ENCODE data around the gene DGKE. TPM values are rescaled to one million over a fixed set of nuclear protein-coding genes. Genes with fewer than 3 reads are reported as not detected.

DGKE gene
- total RNA-seq, 1 donor from 2014 or later: 8.4 TPM

DNA sequence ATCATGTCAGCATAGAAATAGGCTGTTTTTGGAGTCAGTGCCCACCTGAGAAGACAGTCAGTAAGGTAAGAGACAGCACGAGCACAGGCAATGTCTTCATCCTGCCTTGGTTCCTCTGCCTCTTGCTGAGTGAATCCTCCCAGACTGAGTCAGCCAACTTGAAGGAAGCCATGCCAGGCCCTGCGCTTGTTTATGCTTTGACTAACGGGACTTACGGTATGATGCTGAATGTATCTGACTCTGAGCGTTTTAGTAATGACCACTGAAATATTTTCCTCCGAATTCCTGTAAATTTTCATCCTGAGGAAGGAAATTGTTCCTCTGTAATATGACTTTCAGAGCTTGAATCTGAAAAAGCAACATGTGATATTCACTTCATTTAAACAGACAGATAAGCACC lies 18.2 kb upstream of the DGKE start:
- TF ChIP-seq, protein P1, sequence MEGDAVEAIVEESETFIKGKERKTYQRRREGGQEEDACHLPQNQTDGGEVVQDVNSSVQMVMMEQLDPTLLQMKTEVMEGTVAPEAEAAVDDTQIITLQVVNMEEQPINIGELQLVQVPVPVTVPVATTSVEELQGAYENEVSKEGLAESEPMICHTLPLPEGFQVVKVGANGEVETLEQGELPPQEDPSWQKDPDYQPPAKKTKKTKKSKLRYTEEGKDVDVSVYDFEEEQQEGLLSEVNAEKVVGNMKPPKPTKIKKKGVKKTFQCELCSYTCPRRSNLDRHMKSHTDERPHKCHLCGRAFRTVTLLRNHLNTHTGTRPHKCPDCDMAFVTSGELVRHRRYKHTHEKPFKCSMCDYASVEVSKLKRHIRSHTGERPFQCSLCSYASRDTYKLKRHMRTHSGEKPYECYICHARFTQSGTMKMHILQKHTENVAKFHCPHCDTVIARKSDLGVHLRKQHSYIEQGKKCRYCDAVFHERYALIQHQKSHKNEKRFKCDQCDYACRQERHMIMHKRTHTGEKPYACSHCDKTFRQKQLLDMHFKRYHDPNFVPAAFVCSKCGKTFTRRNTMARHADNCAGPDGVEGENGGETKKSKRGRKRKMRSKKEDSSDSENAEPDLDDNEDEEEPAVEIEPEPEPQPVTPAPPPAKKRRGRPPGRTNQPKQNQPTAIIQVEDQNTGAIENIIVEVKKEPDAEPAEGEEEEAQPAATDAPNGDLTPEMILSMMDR (IDR thresholded peaks at IDR 0.05; ENCODE audit: insufficient read depth, low read length, severe bottlenecking): no peak
- H3K27me3 ChIP-seq (ENCODE audit: control insufficient read depth, insufficient read depth, low read length): no peaks in the 10 kb centered on the region
- DNase-seq (ENCODE audit: low read depth) (peak; percentile 18), FAIRE-seq (no peak)
- no peaks in the 10 kb centered on the region for H3K36me3 ChIP-seq (ENCODE audit: control insufficient read depth, insufficient read depth, low read length)
- no peak overlapping the region for H3K4me3 ChIP-seq (ENCODE audit: low read depth, low read length)

DNA sequence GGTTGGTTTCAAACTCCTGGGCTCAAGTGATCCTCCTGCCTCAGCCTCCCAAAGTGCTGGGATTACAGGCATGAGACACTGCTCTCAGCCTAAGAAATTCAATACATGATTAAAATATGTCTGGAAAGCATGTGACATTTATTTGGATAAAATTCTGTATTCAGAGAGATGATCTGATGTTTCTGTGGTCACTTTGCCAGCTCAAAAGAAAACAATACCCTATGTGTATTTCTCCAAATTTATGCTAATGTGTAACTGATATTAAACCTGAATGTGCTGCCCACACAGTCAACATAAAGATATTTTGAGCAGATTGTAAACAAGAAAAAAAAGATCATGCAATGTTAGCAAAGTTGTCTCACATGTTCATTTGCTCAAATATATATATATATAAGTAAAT lies 16.9 kb upstream of the DGKE start:
- Histone ChIP-seq H3K4me3 (ENCODE audit: low read depth, low read length) (no peak overlapping the region), H3K27me3 (ENCODE audit: control insufficient read depth, insufficient read depth, low read length) (no peaks in the 10 kb centered on the region), H3K36me3 (ENCODE audit: control insufficient read depth, insufficient read depth, low read length) (no peaks in the 10 kb centered on the region)
- no peak for FAIRE-seq
- DNase-seq (ENCODE audit: low read depth): no peak
- TF ChIP-seq, protein P1 (IDR thresholded peaks at IDR 0.05; ENCODE audit: insufficient read depth, low read length, severe bottlenecking): no peak

DNA sequence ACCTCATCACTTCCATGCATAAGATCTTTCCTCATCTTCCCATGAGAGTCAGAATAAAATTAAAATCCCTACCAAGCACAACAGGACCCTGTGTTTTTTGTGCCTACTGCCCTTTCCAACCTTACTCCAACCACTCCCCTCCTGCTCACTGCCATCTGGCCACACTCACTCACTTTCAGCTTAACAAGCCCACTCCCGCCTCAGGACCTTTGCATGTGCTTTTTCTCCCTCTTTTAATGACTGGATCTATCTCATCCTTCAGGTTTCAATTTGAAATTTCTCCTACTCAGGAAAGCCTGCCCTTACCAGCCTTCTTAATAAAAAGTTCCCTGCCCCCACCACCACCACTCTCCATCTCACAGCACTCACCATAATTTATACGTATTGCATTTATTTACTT lies 14.9 kb upstream of the DGKE start:
- FAIRE-seq (no peak), DNase-seq (ENCODE audit: low read depth) (no peak)
- H3K4me3 ChIP-seq (ENCODE audit: low read depth, low read length): no peak overlapping the region
- TF ChIP-seq, protein P1 (IDR thresholded peaks at IDR 0.05; ENCODE audit: insufficient read depth, low read length, severe bottlenecking): no peak
- H3K27me3 ChIP-seq (ENCODE audit: control insufficient read depth, insufficient read depth, low read length): no peaks in the 10 kb centered on the region
- no peaks in the 10 kb centered on the region for H3K36me3 ChIP-seq (ENCODE audit: control insufficient read depth, insufficient read depth, low read length)

DNA sequence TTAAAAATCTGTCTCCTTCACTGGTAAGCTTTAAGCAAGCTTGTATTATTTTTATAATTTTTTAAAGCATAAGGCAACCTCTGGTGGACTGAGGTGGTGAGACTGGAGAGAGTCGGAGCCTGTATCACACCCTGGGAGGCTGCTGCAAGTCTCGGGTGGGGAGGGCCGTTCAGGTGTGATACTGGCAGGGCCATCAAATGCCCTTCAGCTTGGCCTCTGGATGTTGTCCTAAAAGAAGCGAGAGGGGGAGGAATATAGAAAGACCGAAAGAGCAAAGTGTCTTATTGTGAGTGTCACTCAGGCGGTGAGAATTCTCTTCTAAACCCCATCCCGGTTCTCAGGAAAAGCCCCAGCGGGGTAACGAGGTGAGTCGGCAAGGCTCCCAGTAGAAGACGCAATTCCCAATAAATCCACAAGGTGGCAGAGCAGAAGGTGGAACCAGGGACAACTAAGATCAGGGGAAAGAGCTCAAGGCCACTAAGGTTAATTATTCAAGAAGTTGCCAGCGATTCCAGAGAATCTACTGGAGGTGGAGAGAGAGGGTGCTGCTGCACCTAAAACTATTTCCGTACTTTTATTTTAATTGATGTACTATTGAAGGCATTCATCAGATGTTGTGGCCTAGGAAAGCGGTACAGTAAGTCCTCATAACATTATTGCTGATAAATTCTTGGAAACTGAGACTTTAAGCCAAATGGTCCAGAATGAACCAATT lies 14.4 kb upstream of the DGKE start:
- TF ChIP-seq, protein P1 (IDR thresholded peaks at IDR 0.05; ENCODE audit: insufficient read depth, low read length, severe bottlenecking): peak; percentile 76
- Histone ChIP-seq H3K4me3 (ENCODE audit: low read depth, low read length) (no peak overlapping the region), H3K36me3 (ENCODE audit: control insufficient read depth, insufficient read depth, low read length) (no peaks in the 10 kb centered on the region), H3K27me3 (ENCODE audit: control insufficient read depth, insufficient read depth, low read length) (no peaks in the 10 kb centered on the region)
- DNase-seq (ENCODE audit: low read depth) (peak; percentile 72), FAIRE-seq (no peak)

DNA sequence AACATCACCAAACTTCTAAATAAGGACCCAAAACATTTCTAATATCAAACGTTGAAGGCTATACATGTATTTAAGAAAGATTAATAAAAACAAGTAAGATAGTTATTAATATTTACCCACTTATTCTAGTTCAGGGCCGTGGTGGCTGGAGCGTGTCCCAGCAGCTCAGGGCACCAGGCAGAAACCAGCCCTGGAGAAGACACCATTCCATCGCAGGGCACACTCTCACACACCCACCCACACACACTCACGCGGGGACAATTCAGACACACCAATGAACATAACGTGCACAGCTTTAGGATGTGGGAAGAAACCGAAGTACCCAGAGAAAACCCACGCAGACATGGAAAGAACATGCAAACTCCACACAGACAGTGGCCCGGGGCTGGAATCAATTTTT lies 13.7 kb upstream of the DGKE start:
- TF ChIP-seq, protein P1 (IDR thresholded peaks at IDR 0.05; ENCODE audit: insufficient read depth, low read length, severe bottlenecking): no peak
- no peak for FAIRE-seq
- no peak overlapping the region for H3K4me3 ChIP-seq (ENCODE audit: low read depth, low read length)
- H3K36me3 ChIP-seq (ENCODE audit: control insufficient read depth, insufficient read depth, low read length): no peaks in the 10 kb centered on the region
- no peak for DNase-seq (ENCODE audit: low read depth)
- no peaks in the 10 kb centered on the region for H3K27me3 ChIP-seq (ENCODE audit: control insufficient read depth, insufficient read depth, low read length)

Measured in bronchial epithelial cell (primary cell).